Measurements from ENCODE around the gene TEAD1. TPM values are rescaled to one million over a fixed set of nuclear protein-coding genes. Genes with fewer than 3 reads are reported as not detected.

TEAD1 gene
- total and polyA plus RNA-seq, 9 of the 15 experiments (the other 6 are each of a cell fraction or from before 2014, with no cell fraction given) = 1.7 to 17.7 (median 10.8) TPM

GRCh38 chr11:12682737-12683500 lies 8.7 kb downstream of the TEAD1 start:
- 0 out of 3 replicates have a peak, but pooled peaks cover 4% of the 10 kb centered on the region for H3K36me3 ChIP-seq (ENCODE audit: control insufficient read depth, insufficient read depth, low read length)
- H3K9ac ChIP-seq (ENCODE audit: insufficient read depth in 1 of 2, low read depth in 2 of 2, low read length in 2 of 2) = no peak overlapping the region
- no peak overlapping the region for H2AFZ ChIP-seq (ENCODE audit: low read depth, low read length)
- H3K4me3 ChIP-seq = no peak overlapping the region
- H3K9me1 ChIP-seq (ENCODE audit: control insufficient read depth, insufficient read depth, low read length) = no peaks in the 10 kb centered on the region
- H4K20me1 ChIP-seq (replicated peaks; ENCODE audit: control insufficient read depth, insufficient read depth, low read length) = peaks cover 26% of the 10 kb centered on the region
- H3K27ac ChIP-seq (ENCODE audit: extremely low read depth, low read depth, low read length) = no peak overlapping the region
- peaks cover 24 to 43% of the 10 kb centered on the region in 2 experiments for H3K4me1 ChIP-seq (replicated peaks in 1 of 2; ENCODE audit: control insufficient read depth in 2 of 2, insufficient read depth in 2 of 2, low read length in 2 of 2)
- in situ Hi-C loops (cut with MboI) = no loop called here
- BruUV-seq (replicated peaks) = no TSS peak
- DNase-seq (ENCODE audit: extremely low read depth in 1 of 4, low spot score in 3 of 4) = no peak
- H3K4me2 ChIP-seq (ENCODE audit: insufficient read depth, low read length) = no peak overlapping the region
- FAIRE-seq = no peak
- no peaks in the 10 kb centered on the region for H3K9me3 ChIP-seq (replicated peaks; ENCODE audit: control insufficient read depth, insufficient read depth, low read depth, low read length)
- WGBS (ENCODE audit: insufficient coverage, low coverage, missing lambda C conversion rate) = 70% methylated on average over 10 of the region's 10 CpGs
- no peak for ATAC-seq
- intact Hi-C loops (cut with micrococcal nuclease) = no loop called here
- CTCF ChIA-PET (ENCODE audit: low intra/inter-chr PET ratio) = no interaction called here
- H3K27me3 ChIP-seq (ENCODE audit: control insufficient read depth in 2 of 2, insufficient read depth in 2 of 2, low read length in 2 of 2) = no peaks in the 10 kb centered on the region
- peaks cover 32% of the 10 kb centered on the region for H3K79me2 ChIP-seq (ENCODE audit: control insufficient read depth, insufficient read depth, low read length)
- POLR2A ChIA-PET = interaction anchor here (0.6 to 2.4 kb wide), 3 partner anchors 9 to 984 kb away, joined by 3 to 7 read pairs (median 3); no protein-coding TSS in a partner anchor
- TF ChIP-seq BRCA1 (IDR thresholded peaks at IDR 0.05) (no peak), BRCA1 (CRISPR knock-in tag; IDR thresholded peaks at IDR 0.05) (no peak), TEAD4 (IDR thresholded peaks at IDR 0.05; ENCODE audit: low read length) (no peak), TEAD4 (CRISPR knock-in tag; IDR thresholded peaks at IDR 0.05; ENCODE audit: borderline replicate concordance) (no peak), PREB (CRISPR knock-in tag; IDR thresholded peaks at IDR 0.05) (no peak), MAFK (IDR thresholded peaks at IDR 0.05; ENCODE audit: low read length) (no peak), SMAD3 (CRISPR knock-in tag; conservative IDR thresholded peaks at IDR 0.05) (no peak), SMAD4 (CRISPR knock-in tag; conservative IDR thresholded peaks at IDR 0.05) (no peak), CBFB (CRISPR knock-in tag; IDR thresholded peaks at IDR 0.05) (no peak), ETS1 (conservative IDR thresholded peaks at IDR 0.05; ENCODE audit: control insufficient read depth, low read depth, low read length) (no peak), MCM3 (IDR thresholded peaks at IDR 0.05) (no peak), TAF1 (IDR thresholded peaks at IDR 0.05; ENCODE audit: control insufficient read depth, extremely low read depth, insufficient read depth, low read length, severe bottlenecking) (no peak), BRD4 (IDR thresholded peaks at IDR 0.05) (no peak), VEZF1 (CRISPR knock-in tag; IDR thresholded peaks at IDR 0.05) (no peak), TCF7L2 (IDR thresholded peaks at IDR 0.05; ENCODE audit: low read depth, low read length) (no peak), IRF1 (CRISPR knock-in tag; IDR thresholded peaks at IDR 0.05; ENCODE audit: borderline replicate concordance) (no peak), PCBP1 (IDR thresholded peaks at IDR 0.05; ENCODE audit: low read depth, low read length, poor library complexity, severe bottlenecking) (no peak), PRMT5 (CRISPR knock-in tag; IDR thresholded peaks at IDR 0.05) (no peak), HNRNPUL1 (IDR thresholded peaks at IDR 0.05; ENCODE audit: low read length) (no peak)
